HepG2 (cell line): ENCODE data around the gene KLF11. TPM values are rescaled to one million over a fixed set of nuclear protein-coding genes. Genes with fewer than 3 reads are reported as not detected.
A peak's percentile ranks its signal among the peaks of the same experiment; 100 is the strongest.

Experiments
- ATRX ChIP-seq: sonication (generic); formaldehyde crosslinking; IDR thresholded peaks from 2 replicates; pipeline ENCODE4 v1.4.0; 2020; ENCODE audit warnings: missing genetic modification reagents, borderline replicate concordance
- CBX5 ChIP-seq: sonication (generic); formaldehyde crosslinking; IDR thresholded peaks from 2 replicates; pipeline ENCODE4 v1.4.0; 2020; ENCODE audit warnings: missing genetic modification reagents, borderline replicate concordance
- HCFC1 ChIP-seq: fragments of 150-350 bp; IDR thresholded peaks from 2 replicates; pipeline ENCODE4 v1.6.1; 2014; ENCODE audit warnings: low read depth, low read length
- NBN ChIP-seq: fragments of 450-650 bp; conservative IDR thresholded peaks from 2 replicates; pipeline ENCODE4 v1.6.1; 2017
- NFAT5 ChIP-seq: sonication (generic); formaldehyde crosslinking; IDR thresholded peaks from 2 replicates; pipeline ENCODE4 v1.4.0; 2020; ENCODE audit warnings: missing genetic modification reagents
- NFYC ChIP-seq: IDR thresholded peaks from 2 replicates; pipeline ENCODE4 v1.6.1; 2016; ENCODE audit warnings: missing genetic modification reagents, missing compliant biosample characterization
- SP140L ChIP-seq: sonication (generic); formaldehyde crosslinking; IDR thresholded peaks from 2 replicates; pipeline ENCODE4 v1.4.0; 2020; ENCODE audit warnings: missing genetic modification reagents, borderline replicate concordance
- ZBTB38 ChIP-seq: sonication (generic); formaldehyde crosslinking; IDR thresholded peaks from 2 replicates; pipeline ENCODE4 v1.5.1; 2020; ENCODE audit warnings: mild to moderate bottlenecking, missing genetic modification reagents
- ZBTB40 ChIP-seq, 2 experiments: fragments of 450-650 bp in 1 of 2; sonication (generic) in 1 of 2; formaldehyde crosslinking in 1 of 2; IDR thresholded peaks; 2 replicates each; pipeline versions ENCODE4 v1.6.1 to v1.8.0; 2016 to 2022; ENCODE audit warnings: antibody characterized with exemption in 1 of 2, mild to moderate bottlenecking in 1 of 2, missing genetic modification reagents in 1 of 2
- ZFAT ChIP-seq: sonication (generic); formaldehyde crosslinking; conservative IDR thresholded peaks from 2 replicates; pipeline ENCODE4 v1.8.1; 2023; ENCODE audit warnings: missing genetic modification reagents, inconsistent platforms
- ZNF160 ChIP-seq: sonication (generic); formaldehyde crosslinking; IDR thresholded peaks from 2 replicates; pipeline ENCODE4 v1.8.0; 2022; ENCODE audit warnings: mild to moderate bottlenecking, inconsistent platforms, missing genetic modification reagents
- ZNF562 ChIP-seq: sonication (generic); formaldehyde crosslinking; IDR thresholded peaks from 2 replicates; pipeline ENCODE4 v1.8.0; 2022; ENCODE audit warnings: missing genetic modification reagents, borderline replicate concordance
- ZNF674 ChIP-seq: sonication (generic); formaldehyde crosslinking; IDR thresholded peaks from 2 replicates; pipeline ENCODE4 v1.5.0; 2020; ENCODE audit warnings: low read depth, mild to moderate bottlenecking, missing genetic modification reagents
- ZNF703 ChIP-seq: sonication (generic); formaldehyde crosslinking; IDR thresholded peaks from 2 replicates; pipeline ENCODE4 v1.5.1; 2020; ENCODE audit warnings: missing genetic modification reagents, mild to moderate bottlenecking, moderate library complexity, borderline replicate concordance
- polyA plus RNA-seq, 8 experiments: library from polyadenylated mRNA; depleted of rRNA in 3 of 8; stranded (reverse) in 7 of 8; unstranded in 1 of 8; fragments of >200 nt; fragmentation: Illumina TruSeq in 4 of 8; extraction: Trizol in 4 of 8; gene quantifications; 2 replicates each; pipeline versions ENCODE4 v1.2.1 to v1.2.3, GENCODE V29; 2011 to 2016; ENCODE audit warnings: low read depth in 4 of 8, missing spikeins in 1 of 8, mixed read lengths in 1 of 8; ENCODE audit not compliant: insufficient read depth in 1 of 8
- total RNA-seq, 5 experiments: library from RNA; depleted of rRNA; stranded (reverse); fragments of >200 nt; fragmentation: Illumina TruSeq; extraction: Trizol; gene quantifications; 2 replicates each; pipeline ENCODE4 v1.2.3, GENCODE V29; 2016; ENCODE audit warnings: low read depth in 1 of 5

KLF11 gene
- total and polyA plus RNA-seq, 2 of the 13 experiments (the other 11 are each of a cell fraction or from before 2014, with no cell fraction given): 2.5 to 11.8 TPM

- TF ChIP-seq NBN (no peak), ZBTB38 (CRISPR knock-in tag) (peak; percentile 94), NFAT5 (CRISPR knock-in tag) (no peak), ZNF160 (CRISPR knock-in tag) (no peak), ZNF703 (no peak), SP140L (CRISPR knock-in tag) (no peak), CBX5 (CRISPR knock-in tag) (no peak), ZFAT (no peak), ZNF562 (CRISPR knock-in tag) (no peak), ATRX (CRISPR knock-in tag) (no peak), ZBTB40 (IDR thresholded peaks at IDR 0.05) (no peak), ZBTB40 (CRISPR knock-in tag; IDR thresholded peaks at IDR 0.05) (0 out of 2 replicates have a peak, but pooled peaks have one; percentile 3), ZNF674 (CRISPR knock-in tag) (no peak), NFYC (CRISPR knock-in tag) (no peak), HCFC1 (no peak)
These were observed 819 bp upstream of the KLF11 start (continued) for GRCh38 chr2:10042301-10043161.
